HG03460 (cell line): ENCODE data around the gene THSD4.
"Not testable (repeated sequence)": the region's sequence is repeated elsewhere in the genome, so short reads cannot be mapped to it uniquely, and the experiment has no call there.

Experiments used
- ATAC-seq: cut with Tn5 transposase; IDR thresholded peaks from one replicate; pipeline ENCODE4 v1.9.1; 2021; ENCODE audit not compliant: unreplicated experiment

The THSD4 gene

GRCh38 chr15:71401728-71402127, 286.5 kb downstream of the THSD4 start:
- ATAC-seq, result not testable (repeated sequence)

- no peak for ATAC-seq
These were observed 294.3 kb downstream of the THSD4 start for GRCh38 chr15:71409541-71409940.

- no peak for ATAC-seq
These were observed 295.1 kb downstream of the THSD4 start for GRCh38 chr15:71410347-71410746.

- no peak for ATAC-seq
These were observed 296.5 kb downstream of the THSD4 start for GRCh38 chr15:71411538-71412482.

GRCh38 chr15:71413419-71413818, 298.1 kb downstream of the THSD4 start:
- no peak for ATAC-seq

- no peak for ATAC-seq
These were observed 299.6 kb downstream of the THSD4 start for GRCh38 chr15:71414853-71415252.

GRCh38 chr15:71422530-71423259, 307.4 kb downstream of the THSD4 start:
- ATAC-seq, result no peak

GRCh38 chr15:71424765-71425164, 309.5 kb downstream of the THSD4 start:
- ATAC-seq, result no peak

- no peak for ATAC-seq
These were observed 310.1 kb downstream of the THSD4 start for GRCh38 chr15:71425388-71425787.

GRCh38 chr15:71426792-71427191, 311.5 kb downstream of the THSD4 start:
- ATAC-seq, result no peak

- ATAC-seq, result no peak
These were observed 315.5 kb downstream of the THSD4 start for GRCh38 chr15:71430782-71431181.

GRCh38 chr15:71431343-71432336, 316.4 kb downstream of the THSD4 start:
- no peak for ATAC-seq

GRCh38 chr15:71433402-71433801, 318.1 kb downstream of the THSD4 start:
- ATAC-seq, result no peak

GRCh38 chr15:71434774-71435173, 319.5 kb downstream of the THSD4 start:
- no peak for ATAC-seq

GRCh38 chr15:71435552-71435951, 320.3 kb downstream of the THSD4 start:
- no peak for ATAC-seq

GRCh38 chr15:71436854-71437253, 321.6 kb downstream of the THSD4 start:
- ATAC-seq, result no peak

- no peak for ATAC-seq
These were observed 322.1 kb downstream of the THSD4 start for GRCh38 chr15:71437404-71437803.

- ATAC-seq, result no peak
These were observed 322.6 kb downstream of the THSD4 start for GRCh38 chr15:71437919-71438318.

- ATAC-seq, result not testable (repeated sequence)
These were observed 324.2 kb downstream of the THSD4 start for GRCh38 chr15:71439478-71439877.

- no peak for ATAC-seq
These were observed 325.3 kb downstream of the THSD4 start for GRCh38 chr15:71440489-71441110.
